ENCODE measurements around the gene CCDC110. TPM values are rescaled to one million over a fixed set of nuclear protein-coding genes. Genes with fewer than 3 reads are reported as not detected.

Gene CCDC110
- total RNA-seq, 1 donor from 2014 or later, result 0.75 TPM

- ATAC-seq, result no peak
- Histone ChIP-seq H3K9me3 (no peaks in the 10 kb centered on the region), H3K4me3 (no peak overlapping the region), H3K36me3 (no peaks in the 10 kb centered on the region), H3K4me1 (peaks cover 8% of the 10 kb centered on the region), H3K27me3 (no peaks in the 10 kb centered on the region), H3K27ac (no peak overlapping the region)
- intact Hi-C loops (cut with DNase I), result no loop called here
- DNase-seq, result no peak
- TF ChIP-seq, protein P1, sequence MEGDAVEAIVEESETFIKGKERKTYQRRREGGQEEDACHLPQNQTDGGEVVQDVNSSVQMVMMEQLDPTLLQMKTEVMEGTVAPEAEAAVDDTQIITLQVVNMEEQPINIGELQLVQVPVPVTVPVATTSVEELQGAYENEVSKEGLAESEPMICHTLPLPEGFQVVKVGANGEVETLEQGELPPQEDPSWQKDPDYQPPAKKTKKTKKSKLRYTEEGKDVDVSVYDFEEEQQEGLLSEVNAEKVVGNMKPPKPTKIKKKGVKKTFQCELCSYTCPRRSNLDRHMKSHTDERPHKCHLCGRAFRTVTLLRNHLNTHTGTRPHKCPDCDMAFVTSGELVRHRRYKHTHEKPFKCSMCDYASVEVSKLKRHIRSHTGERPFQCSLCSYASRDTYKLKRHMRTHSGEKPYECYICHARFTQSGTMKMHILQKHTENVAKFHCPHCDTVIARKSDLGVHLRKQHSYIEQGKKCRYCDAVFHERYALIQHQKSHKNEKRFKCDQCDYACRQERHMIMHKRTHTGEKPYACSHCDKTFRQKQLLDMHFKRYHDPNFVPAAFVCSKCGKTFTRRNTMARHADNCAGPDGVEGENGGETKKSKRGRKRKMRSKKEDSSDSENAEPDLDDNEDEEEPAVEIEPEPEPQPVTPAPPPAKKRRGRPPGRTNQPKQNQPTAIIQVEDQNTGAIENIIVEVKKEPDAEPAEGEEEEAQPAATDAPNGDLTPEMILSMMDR (IDR thresholded peaks at IDR 0.05), result no peak
Measured at GRCh38 chr4:185467101-185467500, 4.4 kb downstream of the CCDC110 start.

DNA sequence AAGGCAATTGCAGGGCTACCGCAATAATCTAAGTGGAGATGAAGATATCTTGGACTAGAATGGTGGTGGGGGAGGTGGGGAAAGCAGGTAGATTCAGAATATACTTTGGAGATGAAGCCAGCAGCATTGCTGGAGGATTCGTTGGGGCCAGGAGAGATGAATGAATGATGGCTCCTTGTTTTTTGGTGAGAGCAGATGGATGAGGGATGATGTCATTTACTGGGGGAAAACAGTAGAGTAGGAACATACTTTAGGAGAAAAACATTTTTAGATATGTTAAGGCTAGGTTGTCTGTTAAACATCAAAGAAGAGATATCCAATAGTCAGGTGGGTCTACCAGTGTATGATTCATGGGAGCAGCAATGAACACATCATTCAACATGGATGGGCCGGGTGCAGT lies 5.8 kb downstream of the CCDC110 start:
- Histone ChIP-seq H3K9me3 (no peaks in the 10 kb centered on the region), H3K4me3 (no peak overlapping the region), H3K27me3 (no peaks in the 10 kb centered on the region), H3K36me3 (no peaks in the 10 kb centered on the region), H3K4me1 (peaks cover 4% of the 10 kb centered on the region), H3K27ac (no peak overlapping the region)
- no peak for DNase-seq
- TF ChIP-seq, protein P1 (IDR thresholded peaks at IDR 0.05), result no peak
- intact Hi-C loops (cut with DNase I), result no loop called here
- ATAC-seq, result no peak

- no peaks in the 10 kb centered on the region for H3K27me3 ChIP-seq
- H3K4me3 ChIP-seq, result no peak overlapping the region
- ATAC-seq, result no peak
- no peak for DNase-seq
- intact Hi-C loops (cut with DNase I), result no loop called here
- no peaks in the 10 kb centered on the region for H3K9me3 ChIP-seq
- TF ChIP-seq, protein P1 (IDR thresholded peaks at IDR 0.05), result no peak
- no peaks in the 10 kb centered on the region for H3K4me1 ChIP-seq
- H3K27ac ChIP-seq, result no peak overlapping the region
- no peaks in the 10 kb centered on the region for H3K36me3 ChIP-seq
Measured at GRCh38 chr4:185464887-185465286, 6.6 kb downstream of the CCDC110 start.

GRCh38 chr4:185464183-185464582 lies 7.3 kb downstream of the CCDC110 start:
- Histone ChIP-seq H3K9me3 (no peaks in the 10 kb centered on the region), H3K4me1 (no peaks in the 10 kb centered on the region), H3K4me3 (no peak overlapping the region), H3K36me3 (no peaks in the 10 kb centered on the region), H3K27ac (no peak overlapping the region), H3K27me3 (no peaks in the 10 kb centered on the region)
- intact Hi-C loops (cut with DNase I), result no loop called here
- DNase-seq (no peak), ATAC-seq (no peak)
- TF ChIP-seq, protein P1 (IDR thresholded peaks at IDR 0.05), result no peak

- H3K27ac ChIP-seq, result no peak overlapping the region
- TF ChIP-seq, protein P1 (IDR thresholded peaks at IDR 0.05), result no peak
- intact Hi-C loops (cut with DNase I), result no loop called here
- no peaks in the 10 kb centered on the region for H3K4me1 ChIP-seq
- ATAC-seq (no peak), DNase-seq (no peak)
- H3K27me3 ChIP-seq, result no peaks in the 10 kb centered on the region
- no peaks in the 10 kb centered on the region for H3K9me3 ChIP-seq
- no peak overlapping the region for H3K4me3 ChIP-seq
- H3K36me3 ChIP-seq, result no peaks in the 10 kb centered on the region
Measured at GRCh38 chr4:185463541-185463940, 8.0 kb downstream of the CCDC110 start.

DNA sequence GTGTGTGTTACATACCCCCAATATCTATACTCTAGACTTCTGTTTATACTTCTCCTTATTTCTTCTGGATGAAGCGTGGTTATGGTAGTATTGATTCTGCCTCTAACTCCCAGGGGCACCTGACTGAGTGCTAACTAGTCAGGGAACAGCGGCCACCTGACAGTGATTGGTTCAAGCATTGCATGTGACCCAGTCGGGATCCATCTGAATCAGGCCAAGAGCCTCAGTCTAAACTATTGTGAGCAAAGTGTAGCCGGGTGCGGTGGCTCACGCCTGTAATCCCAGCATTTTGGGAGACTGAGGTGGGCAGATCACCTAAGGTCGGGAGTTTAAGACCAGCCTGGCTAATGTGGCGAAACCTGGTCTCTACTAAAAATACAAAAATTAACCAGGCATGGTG lies 10.0 kb downstream of the CCDC110 start:
- DNase-seq, result no peak
- Histone ChIP-seq H3K27me3 (no peaks in the 10 kb centered on the region), H3K4me3 (no peak overlapping the region), H3K36me3 (no peaks in the 10 kb centered on the region), H3K9me3 (no peaks in the 10 kb centered on the region), H3K4me1 (no peaks in the 10 kb centered on the region), H3K27ac (no peak overlapping the region)
- TF ChIP-seq, protein P1 (IDR thresholded peaks at IDR 0.05), result no peak
- intact Hi-C loops (cut with DNase I), result no loop called here
- ATAC-seq, result no peak
